ENCODE results near the gene TIMM50. TPM values are rescaled to one million over a fixed set of nuclear protein-coding genes. Genes with fewer than 3 reads are reported as not detected.

The TIMM50 gene
- polyA plus RNA-seq, 1 donor from 2014 or later, result 56.8 TPM

DNA sequence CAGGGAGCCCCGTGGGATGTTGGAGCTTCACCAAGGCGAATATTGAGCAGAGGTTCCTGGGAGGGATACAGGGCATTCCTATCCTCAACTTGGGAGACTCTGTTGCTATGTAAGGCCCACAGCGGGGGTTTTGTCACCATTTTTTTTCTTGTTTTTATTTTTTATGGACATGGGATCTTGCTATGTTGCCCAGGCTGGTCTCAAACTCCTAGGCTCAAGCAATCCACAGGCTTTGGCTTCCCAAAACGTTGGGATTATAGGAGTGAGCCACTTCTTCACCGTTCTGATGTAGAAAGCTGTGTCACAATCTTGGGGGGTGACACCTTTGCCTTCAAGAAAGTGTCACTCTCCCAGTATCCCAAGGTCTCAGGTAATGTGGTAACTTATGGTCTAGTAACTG lies 20.7 kb downstream of the TIMM50 start:
- H3K9me3 Mint-ChIP-seq, result no peaks in the 10 kb centered on the region
- H3K4me3 Mint-ChIP-seq, result peak overlapping the region in 1 of 4 donors; percentile 17
- H3K27ac Mint-ChIP-seq, result no peak overlapping the region
- no peaks in the 10 kb centered on the region for H3K36me3 Mint-ChIP-seq
- peaks cover 43% of the 10 kb centered on the region for H3K27me3 Mint-ChIP-seq
- H3K4me1 Mint-ChIP-seq, result peaks cover 11 to 16% (median 16%) of the 10 kb centered on the region in 3 donors

DNA sequence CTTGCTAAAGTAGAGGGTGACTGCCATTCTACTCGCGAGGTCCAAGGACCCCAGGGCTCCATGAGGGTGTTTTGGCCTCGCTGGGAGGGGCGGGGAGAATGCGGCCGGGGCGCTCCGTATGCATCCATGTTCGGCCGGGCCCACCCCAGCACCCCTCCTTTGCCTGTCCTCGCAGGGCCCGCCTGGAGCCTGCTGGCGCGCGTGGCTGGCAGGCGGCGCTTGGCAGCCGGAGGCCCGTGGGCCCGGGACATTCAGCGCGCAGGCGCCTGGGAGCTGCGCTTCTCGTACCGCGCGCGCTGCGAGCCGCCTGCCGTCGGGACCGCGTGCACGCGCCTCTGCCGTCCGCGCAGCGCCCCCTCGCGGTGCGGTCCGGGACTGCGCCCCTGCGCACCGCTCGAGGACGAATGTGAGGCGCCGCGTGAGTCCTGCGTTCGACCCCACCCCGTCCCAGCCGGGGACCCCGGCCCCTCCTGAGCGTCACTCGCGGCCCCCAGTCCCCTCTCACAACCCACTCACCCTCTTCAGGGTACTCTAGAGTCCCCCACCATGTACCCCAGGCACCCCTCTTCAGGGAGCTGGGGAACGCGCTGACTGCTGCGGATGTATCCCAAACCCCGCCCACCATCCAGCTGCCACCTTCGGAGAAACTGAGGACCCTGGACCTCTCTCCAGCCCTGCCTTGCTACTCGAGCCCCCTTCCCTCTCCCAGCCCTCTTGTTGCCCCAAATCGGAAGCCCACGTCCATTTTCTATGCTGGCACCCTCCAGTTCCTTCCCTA lies 22.2 kb downstream of the TIMM50 start:
- peaks cover 14 to 23% (median 21%) of the 10 kb centered on the region in 3 donors for H3K4me1 Mint-ChIP-seq
- H3K36me3 Mint-ChIP-seq, result no peaks in the 10 kb centered on the region
- peak overlapping the region in 1 of 4 donors; percentile 60 for H3K4me3 Mint-ChIP-seq
- H3K27me3 Mint-ChIP-seq, result peaks cover 49% of the 10 kb centered on the region
- H3K9me3 Mint-ChIP-seq, result no peaks in the 10 kb centered on the region
- H3K27ac Mint-ChIP-seq, result peak overlapping the region in 1 of 3 donors; percentile 90

DNA sequence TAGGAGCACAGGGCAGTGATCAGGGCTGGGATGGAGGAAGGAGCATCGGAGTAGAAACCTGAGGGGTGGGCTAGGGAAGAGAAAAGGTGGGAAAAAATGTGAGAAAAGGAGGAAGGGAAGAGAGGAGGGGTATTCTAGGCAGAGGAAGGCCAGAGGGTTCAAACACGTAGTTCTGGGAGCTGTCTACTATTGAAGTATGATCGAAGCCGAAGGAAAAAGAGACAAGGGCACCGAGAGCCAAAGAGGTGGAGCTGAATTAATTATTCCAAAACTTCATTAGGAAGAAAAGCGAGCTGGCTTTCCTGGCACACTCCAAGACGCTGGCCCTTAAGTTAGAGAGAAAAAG lies 25.9 kb downstream of the TIMM50 start:
- peak overlapping the region in 1 of 3 donors; percentile 86 for H3K27ac Mint-ChIP-seq
- peak overlapping the region; percentile 48 to 87 (median 72) for H3K4me3 Mint-ChIP-seq
- no peaks in the 10 kb centered on the region for H3K9me3 Mint-ChIP-seq
- H3K4me1 Mint-ChIP-seq, result peaks cover 5 to 14% (median 12%) of the 10 kb centered on the region in 3 donors
- H3K27me3 Mint-ChIP-seq, result peaks cover 26% of the 10 kb centered on the region
- H3K36me3 Mint-ChIP-seq, result peaks cover 2% of the 10 kb centered on the region

DNA sequence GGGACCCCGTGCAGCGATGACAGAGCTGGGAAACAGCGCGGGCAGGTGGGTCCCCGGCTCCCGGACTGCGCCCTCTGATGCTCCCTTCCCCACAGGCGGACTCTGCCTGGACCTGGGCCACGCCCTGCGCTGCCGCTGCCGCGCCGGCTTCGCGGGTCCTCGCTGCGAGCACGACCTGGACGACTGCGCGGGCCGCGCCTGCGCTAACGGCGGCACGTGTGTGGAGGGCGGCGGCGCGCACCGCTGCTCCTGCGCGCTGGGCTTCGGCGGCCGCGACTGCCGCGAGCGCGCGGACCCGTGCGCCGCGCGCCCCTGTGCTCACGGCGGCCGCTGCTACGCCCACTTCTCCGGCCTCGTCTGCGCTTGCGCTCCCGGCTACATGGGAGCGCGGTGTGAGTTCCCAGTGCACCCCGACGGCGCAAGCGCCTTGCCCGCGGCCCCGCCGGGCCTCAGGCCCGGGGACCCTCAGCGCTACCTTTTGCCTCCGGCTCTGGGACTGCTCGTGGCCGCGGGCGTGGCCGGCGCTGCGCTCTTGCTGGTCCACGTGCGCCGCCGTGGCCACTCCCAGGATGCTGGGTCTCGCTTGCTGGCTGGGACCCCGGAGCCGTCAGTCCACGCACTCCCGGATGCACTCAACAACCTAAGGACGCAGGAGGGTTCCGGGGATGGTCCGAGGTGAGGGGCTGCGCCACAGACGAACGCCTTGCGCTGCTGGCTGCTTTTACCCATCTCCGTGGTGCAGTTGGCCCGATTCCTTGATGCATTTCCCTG lies 26.5 kb downstream of the TIMM50 start:
- Mint-ChIP-seq H3K4me3 (peak overlapping the region; percentile 85 to 92 (median 89)), H3K27me3 (peaks cover 25% of the 10 kb centered on the region), H3K9me3 (no peaks in the 10 kb centered on the region), H3K27ac (peak overlapping the region in 2 of 3 donors; percentile 73 to 86), H3K4me1 (peaks cover 5 to 14% (median 12%) of the 10 kb centered on the region in 3 donors), H3K36me3 (peaks cover 2% of the 10 kb centered on the region)

DNA sequence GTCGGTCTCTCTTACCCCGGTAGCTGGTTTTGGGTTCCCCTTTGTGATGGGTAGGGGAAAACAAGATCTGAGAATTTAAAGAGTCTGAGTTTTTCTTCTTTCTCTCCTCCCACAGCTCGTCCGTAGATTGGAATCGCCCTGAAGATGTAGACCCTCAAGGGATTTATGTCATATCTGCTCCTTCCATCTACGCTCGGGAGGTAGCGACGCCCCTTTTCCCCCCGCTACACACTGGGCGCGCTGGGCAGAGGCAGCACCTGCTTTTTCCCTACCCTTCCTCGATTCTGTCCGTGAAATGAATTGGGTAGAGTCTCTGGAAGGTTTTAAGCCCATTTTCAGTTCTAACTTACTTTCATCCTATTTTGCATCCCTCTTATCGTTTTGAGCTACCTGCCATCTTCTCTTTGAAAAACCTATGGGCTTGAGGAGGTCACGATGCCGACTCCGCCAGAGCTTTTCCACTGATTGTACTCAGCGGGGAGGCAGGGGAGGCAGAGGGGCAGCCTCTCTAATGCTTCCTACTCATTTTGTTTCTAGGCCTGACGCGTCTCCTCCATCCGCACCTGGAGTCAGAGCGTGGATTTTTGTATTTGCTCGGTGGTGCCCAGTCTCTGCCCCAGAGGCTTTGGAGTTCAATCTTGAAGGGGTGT lies 27.2 kb downstream of the TIMM50 start:
- H3K27ac Mint-ChIP-seq, result peak overlapping the region in 1 of 3 donors; percentile 73
- peak overlapping the region; percentile 85 to 92 (median 89) for H3K4me3 Mint-ChIP-seq
- H3K9me3 Mint-ChIP-seq, result no peaks in the 10 kb centered on the region
- peaks cover 5 to 14% (median 12%) of the 10 kb centered on the region in 3 donors for H3K4me1 Mint-ChIP-seq
- H3K27me3 Mint-ChIP-seq, result peaks cover 28% of the 10 kb centered on the region
- H3K36me3 Mint-ChIP-seq, result peaks cover 2% of the 10 kb centered on the region

DNA sequence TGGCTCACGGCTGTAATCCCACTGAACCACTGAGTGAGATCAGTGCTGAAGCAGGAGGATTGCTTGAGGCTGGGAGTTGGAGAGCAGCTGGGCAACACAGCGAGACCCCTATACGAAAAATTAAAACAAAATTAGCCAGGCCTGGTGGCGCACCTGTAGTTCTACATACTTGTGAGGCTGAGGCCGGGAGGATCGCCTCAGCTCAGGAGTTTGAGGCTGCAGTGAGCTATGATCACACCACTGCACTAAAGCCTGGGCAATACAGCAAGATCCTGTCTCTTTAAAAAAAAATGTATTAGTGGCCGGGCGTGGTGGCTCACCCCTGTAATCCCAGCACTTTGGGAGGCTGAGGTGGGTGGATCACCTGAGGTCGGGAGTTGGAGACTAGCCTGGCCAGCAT lies 28.0 kb downstream of the TIMM50 start:
- Mint-ChIP-seq H3K4me3 (peak overlapping the region in 2 of 4 donors; percentile 86 to 92), H3K27ac (no peak overlapping the region), H3K36me3 (peaks cover 2% of the 10 kb centered on the region), H3K27me3 (peaks cover 23% of the 10 kb centered on the region), H3K4me1 (peaks cover 5 to 12% (median 12%) of the 10 kb centered on the region in 3 donors), H3K9me3 (no peaks in the 10 kb centered on the region)

DNA sequence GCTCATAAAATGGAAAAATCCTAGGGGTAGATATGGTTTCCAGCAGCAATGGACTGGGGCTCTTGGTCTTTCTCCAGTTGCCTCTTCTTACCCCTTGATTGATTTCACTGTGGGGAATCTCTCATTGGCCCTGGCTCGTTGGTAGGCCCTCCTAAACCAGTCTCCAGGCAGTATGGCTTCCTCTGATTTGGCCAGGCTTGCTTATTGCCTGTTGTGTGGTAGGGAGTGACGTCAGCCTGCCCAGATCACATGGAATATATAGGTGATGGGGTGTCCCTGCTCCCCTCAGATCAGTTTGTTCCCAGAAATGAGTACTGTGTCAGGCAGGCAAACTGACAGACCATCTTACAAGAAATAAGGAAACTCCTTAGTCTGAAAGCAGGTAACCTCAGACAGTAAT lies 28.6 kb downstream of the TIMM50 start:
- Mint-ChIP-seq H3K9me3 (no peaks in the 10 kb centered on the region), H3K36me3 (peaks cover 2% of the 10 kb centered on the region), H3K4me1 (peaks cover 5 to 12% (median 12%) of the 10 kb centered on the region in 3 donors), H3K27ac (no peak overlapping the region), H3K4me3 (peak overlapping the region in 1 of 4 donors; percentile 57), H3K27me3 (peaks cover 20% of the 10 kb centered on the region)

DNA sequence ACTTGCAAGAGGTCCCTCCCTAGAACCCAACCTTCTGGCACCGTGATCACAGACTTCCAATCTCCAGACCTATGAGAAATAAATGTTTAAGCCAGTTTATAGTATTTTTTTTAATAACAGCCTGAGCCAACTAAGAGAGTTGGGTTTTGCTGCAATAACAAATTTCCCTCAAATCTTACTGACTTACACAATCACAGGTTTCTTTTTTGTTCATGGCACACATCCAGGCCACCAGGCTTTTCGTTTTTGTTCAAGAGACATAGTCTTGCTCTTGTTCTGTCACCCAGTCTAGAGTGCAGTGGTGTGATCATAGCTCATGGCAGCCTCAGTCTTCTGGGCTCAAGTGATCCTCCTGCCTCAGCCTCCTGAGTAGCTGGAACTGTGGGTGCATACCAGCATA lies 32.4 kb downstream of the TIMM50 start:
- Mint-ChIP-seq H3K4me3 (no peak overlapping the region), H3K9me3 (no peaks in the 10 kb centered on the region), H3K4me1 (peaks cover 5 to 12% (median 9%) of the 10 kb centered on the region in 3 donors), H3K27ac (no peak overlapping the region), H3K27me3 (peaks cover 30% of the 10 kb centered on the region), H3K36me3 (peaks cover 2% of the 10 kb centered on the region)

DNA sequence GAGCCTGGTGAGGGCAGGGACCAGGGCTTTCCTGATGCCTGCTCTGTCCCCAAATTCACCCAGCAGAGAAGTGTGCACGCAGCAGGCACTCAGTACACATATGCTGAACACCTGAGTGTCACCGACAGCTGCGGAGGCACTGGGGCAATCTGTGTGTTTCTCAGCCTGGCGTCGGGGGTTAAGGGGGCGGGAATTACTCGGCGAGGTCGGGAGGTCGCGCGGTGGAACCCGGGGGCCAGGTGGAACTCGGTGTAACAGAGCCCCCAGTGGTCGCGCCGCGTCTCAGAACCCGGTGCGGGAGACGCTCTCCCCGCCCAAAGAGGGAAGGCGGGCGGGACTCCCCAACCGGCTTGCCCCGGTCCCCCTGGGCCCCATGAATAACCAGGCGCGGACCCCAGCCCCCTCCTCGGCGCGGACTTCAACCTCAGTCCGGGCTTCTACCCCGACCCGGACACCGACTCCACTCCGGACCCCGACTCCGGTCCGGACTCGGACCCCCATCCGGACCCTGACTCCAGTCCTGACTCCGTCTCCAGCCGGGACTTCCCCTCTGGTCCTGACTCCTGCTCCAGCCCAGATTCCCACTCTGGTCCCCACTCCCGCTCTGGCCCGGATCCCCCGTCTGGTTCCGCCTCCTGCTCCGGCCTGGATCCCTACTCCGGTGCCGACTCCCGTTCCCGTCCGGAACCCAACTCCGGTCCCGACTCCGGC lies 34.4 kb downstream of the TIMM50 start, which contains the start of gene SELENOV:
TSS of gene SELENOV (plus strand) at position 300 of the 711 bp plus-strand sequence. CDS start at position 374, 74 bp downstream.
- Mint-ChIP-seq H3K4me1 (peaks cover 6 to 9% (median 7%) of the 10 kb centered on the region in 3 donors), H3K4me3 (peak within 1 kb of the TSS; percentile 19 to 83 (median 74)), H3K36me3 (peaks cover 4% of the 10 kb centered on the region), H3K9me3 (no peaks in the 10 kb centered on the region), H3K27ac (no peak within 1 kb of the TSS), H3K27me3 (peaks cover 32% of the 10 kb centered on the region)

DNA sequence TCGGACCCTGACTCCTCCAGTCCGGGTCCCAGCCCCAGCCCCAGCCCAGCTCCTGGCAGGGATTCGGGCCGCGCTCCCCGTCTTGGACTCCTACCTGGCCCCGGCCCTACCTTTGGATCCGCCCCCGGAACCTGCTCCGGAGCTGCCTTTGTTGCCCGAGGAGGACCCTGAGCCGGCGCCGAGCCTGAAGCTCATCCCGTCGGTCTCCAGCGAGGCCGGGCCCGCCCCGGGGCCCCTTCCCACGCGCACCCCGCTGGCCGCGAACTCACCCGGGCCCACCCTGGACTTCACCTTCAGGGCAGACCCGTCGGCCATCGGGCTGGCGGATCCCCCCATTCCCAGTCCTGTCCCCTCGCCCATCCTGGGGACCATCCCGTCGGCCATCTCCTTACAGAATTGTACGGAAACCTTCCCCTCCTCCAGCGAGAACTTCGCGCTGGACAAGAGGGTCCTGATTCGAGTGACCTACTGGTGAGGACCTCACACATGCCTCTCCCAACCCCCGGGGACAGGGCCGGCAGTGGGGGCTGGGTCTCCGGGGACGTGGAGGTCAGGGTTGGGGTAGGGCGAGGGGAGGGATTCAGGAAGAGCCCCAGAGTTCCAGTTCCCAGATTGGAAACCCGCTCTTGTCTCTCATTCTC lies 35.0 kb downstream of the TIMM50 start:
- H3K36me3 Mint-ChIP-seq, result peaks cover 2% of the 10 kb centered on the region
- H3K27me3 Mint-ChIP-seq, result peaks cover 32% of the 10 kb centered on the region
- H3K27ac Mint-ChIP-seq, result no peak overlapping the region
- H3K4me3 Mint-ChIP-seq, result peak overlapping the region; percentile 14 to 91 (median 48)
- H3K4me1 Mint-ChIP-seq, result peaks cover 6 to 9% (median 7%) of the 10 kb centered on the region in 3 donors
- H3K9me3 Mint-ChIP-seq, result no peaks in the 10 kb centered on the region

DNA sequence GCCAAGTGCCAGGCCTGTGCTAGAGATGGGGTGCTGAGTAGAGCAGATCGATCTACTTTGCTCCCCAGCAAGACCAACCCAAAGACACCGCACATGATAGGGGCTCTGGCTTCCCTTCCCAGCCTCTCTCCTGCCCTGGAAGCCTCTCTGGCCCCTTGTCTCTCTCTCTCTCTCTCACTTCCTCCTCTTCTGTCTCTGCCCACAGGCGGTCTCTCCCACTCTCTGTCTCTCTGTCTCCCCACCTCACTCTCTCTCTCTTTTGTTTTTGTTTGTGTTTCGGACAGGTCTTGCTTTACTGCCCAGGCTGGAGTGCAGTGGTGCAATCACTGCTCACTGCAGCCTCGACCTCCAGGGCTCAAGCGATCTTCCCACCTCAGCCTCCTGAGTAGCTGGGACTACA lies 35.6 kb downstream of the TIMM50 start:
- Mint-ChIP-seq H3K27ac (no peak overlapping the region), H3K36me3 (peaks cover 2% of the 10 kb centered on the region), H3K9me3 (no peaks in the 10 kb centered on the region), H3K4me1 (peaks cover 6 to 9% (median 7%) of the 10 kb centered on the region in 3 donors), H3K27me3 (peaks cover 32% of the 10 kb centered on the region), H3K4me3 (peak overlapping the region in 3 of 4 donors; percentile 14 to 91 (median 73))

DNA sequence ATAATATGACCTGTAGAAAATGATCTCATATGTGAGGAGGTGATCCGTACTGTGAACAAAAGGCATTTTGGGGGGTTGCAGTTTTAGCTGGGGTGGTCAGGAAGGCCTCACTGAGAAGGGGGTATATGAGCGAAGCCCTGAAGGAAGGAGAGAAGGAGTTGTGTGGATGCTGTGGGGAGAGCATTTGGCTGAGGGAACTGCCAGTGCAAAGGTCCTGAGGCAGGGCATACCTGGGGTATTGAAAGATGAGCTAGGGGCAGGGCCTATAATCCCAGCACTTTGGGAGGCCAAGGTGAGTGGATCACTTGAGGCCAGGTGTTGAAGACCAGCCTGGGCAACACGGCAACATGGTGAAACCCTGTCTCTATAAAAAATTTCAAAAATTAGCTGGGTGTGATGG lies 36.8 kb downstream of the TIMM50 start:
- Mint-ChIP-seq H3K4me1 (peaks cover 6 to 9% (median 7%) of the 10 kb centered on the region in 3 donors), H3K9me3 (no peaks in the 10 kb centered on the region), H3K27me3 (peaks cover 27% of the 10 kb centered on the region), H3K36me3 (peaks cover 2% of the 10 kb centered on the region), H3K27ac (no peak overlapping the region), H3K4me3 (peak overlapping the region in 2 of 4 donors; percentile 34 to 46)

DNA sequence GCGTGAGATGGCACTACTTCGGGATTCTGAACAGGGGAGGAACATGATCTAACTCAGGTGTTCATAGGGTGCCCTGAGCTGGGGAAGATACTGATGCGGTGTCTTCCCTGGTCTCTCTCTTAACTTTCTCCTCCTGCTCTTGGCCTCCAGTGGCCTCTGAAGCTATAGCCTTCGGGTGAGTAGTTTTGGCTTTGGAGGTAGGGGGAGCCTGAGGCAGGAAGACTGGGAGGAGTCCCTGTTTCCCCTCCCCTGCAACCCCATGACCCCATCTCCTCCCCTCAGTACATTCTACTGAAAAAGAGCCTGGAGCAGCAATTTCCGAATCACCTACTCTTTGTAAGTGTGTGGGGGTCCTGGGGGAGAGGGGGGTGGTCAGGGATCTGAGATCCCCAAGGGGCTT lies 37.8 kb downstream of the TIMM50 start:
- Mint-ChIP-seq H3K27me3 (peaks cover 26% of the 10 kb centered on the region), H3K9me3 (no peaks in the 10 kb centered on the region), H3K36me3 (peaks cover 2% of the 10 kb centered on the region), H3K4me3 (no peak overlapping the region), H3K4me1 (peaks cover 6 to 9% (median 7%) of the 10 kb centered on the region in 3 donors), H3K27ac (no peak overlapping the region)

DNA sequence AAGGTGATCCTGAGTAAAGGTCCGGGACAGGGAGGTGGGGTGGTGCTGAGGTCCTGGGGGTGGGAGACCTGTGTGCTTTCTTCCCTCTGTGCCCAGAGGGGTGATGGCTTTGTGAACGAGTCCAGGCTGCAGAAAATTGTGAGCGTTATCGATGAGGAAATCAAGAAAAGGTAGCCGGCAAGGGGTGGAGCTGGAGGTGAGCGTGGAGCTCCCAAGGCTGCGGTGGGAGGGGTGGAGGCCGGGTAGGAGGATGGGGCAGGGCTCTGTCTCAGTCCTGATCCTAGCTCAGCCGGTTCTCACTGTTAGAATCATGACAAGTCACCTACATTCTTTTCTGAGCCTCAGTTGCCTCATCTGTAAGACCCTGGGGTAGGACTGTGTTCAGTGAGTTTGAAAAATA lies 38.3 kb downstream of the TIMM50 start:
- peaks cover 6 to 9% (median 7%) of the 10 kb centered on the region in 3 donors for H3K4me1 Mint-ChIP-seq
- H3K27ac Mint-ChIP-seq, result no peak overlapping the region
- peaks cover 2% of the 10 kb centered on the region for H3K36me3 Mint-ChIP-seq
- no peaks in the 10 kb centered on the region for H3K9me3 Mint-ChIP-seq
- H3K4me3 Mint-ChIP-seq, result no peak overlapping the region
- peaks cover 26% of the 10 kb centered on the region for H3K27me3 Mint-ChIP-seq
